ENCODE results near the gene PARD3B. TPM values are rescaled to one million over a fixed set of nuclear protein-coding genes. Genes with fewer than 3 reads are reported as not detected.

The PARD3B gene
- total and polyA plus RNA-seq, 10 of the 15 experiments (the other 5 are each of a cell fraction or from before 2014, with no cell fraction given) = 0.01 to 0.54 (median 0.07) TPM; not detected in 7

- H3K27me3 ChIP-seq (replicated peaks in 1 of 2; ENCODE audit: control insufficient read depth in 2 of 2, insufficient read depth in 2 of 2, low read length in 1 of 2) = no peaks in the 10 kb centered on the region; a peak in 1 of 4 replicates
- H3K36me3 ChIP-seq (ENCODE audit: control insufficient read depth in 2 of 2, insufficient read depth in 2 of 2, low read length in 1 of 2) = no peaks in the 10 kb centered on the region
- in situ Hi-C loops (cut with MboI) = no loop called here
- 17% methylated on average over 9 of the region's 9 CpGs for WGBS (ENCODE audit: insufficient coverage, insufficient replicate concordance, low lambda C conversion rate, missing lambda C conversion rate)
- no peaks in the 10 kb centered on the region for H4K20me1 ChIP-seq (ENCODE audit: control insufficient read depth, insufficient read depth)
- H3K9ac ChIP-seq (ENCODE audit: control insufficient read depth, insufficient read depth, low read length) = no peak overlapping the region
- ChIA-PET CTCF (no interaction called here), POLR2A (no interaction called here), SMC1A (ENCODE audit: uncharacterized antibody, unreplicated experiment) (no interaction called here), RAD21 (ENCODE audit: unreplicated experiment) (no interaction called here)
- TF ChIP-seq, protein P1, sequence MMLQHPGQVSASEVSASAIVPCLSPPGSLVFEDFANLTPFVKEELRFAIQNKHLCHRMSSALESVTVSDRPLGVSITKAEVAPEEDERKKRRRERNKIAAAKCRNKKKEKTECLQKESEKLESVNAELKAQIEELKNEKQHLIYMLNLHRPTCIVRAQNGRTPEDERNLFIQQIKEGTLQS (IDR thresholded peaks at IDR 0.05; ENCODE audit: borderline replicate concordance, extremely low read depth, low read depth, low read length) = no peak
- TF ChIP-seq NR2C1 (IDR thresholded peaks at IDR 0.05) = no peak
- no peak for TF ChIP-seq POLR2AphosphoS2 (IDR thresholded peaks at IDR 0.05; ENCODE audit: low read depth, low read length)
- TF ChIP-seq TARDBP (IDR thresholded peaks at IDR 0.05; ENCODE audit: borderline replicate concordance) = no peak
- H3K4me2 ChIP-seq (ENCODE audit: control insufficient read depth, insufficient read depth) = no peak overlapping the region
- H3K9me3 ChIP-seq (replicated peaks; ENCODE audit: control insufficient read depth, insufficient read depth, low read length) = no peaks in the 10 kb centered on the region
- ATAC-seq = no peak
- H3K27ac ChIP-seq (ENCODE audit: control insufficient read depth, insufficient read depth) = no peak overlapping the region
- DNase-seq (ENCODE audit: low read depth, low spot score) = no peak
- no peak overlapping the region for H2AFZ ChIP-seq (ENCODE audit: control insufficient read depth, low read depth, low read length)
- no TSS peak for BruUV-seq (replicated peaks)
- no peak for FAIRE-seq
- no peaks in the 10 kb centered on the region for H3K79me2 ChIP-seq (ENCODE audit: control insufficient read depth, insufficient read depth, low read length)
- H3K4me3 ChIP-seq = no peak overlapping the region
- intact Hi-C loops (cut with micrococcal nuclease; ENCODE audit: unreplicated experiment) = no loop called here
- H3K4me1 ChIP-seq (ENCODE audit: control insufficient read depth, insufficient read depth, low read length) = no peaks in the 10 kb centered on the region
Measured at GRCh38 chr2:205188239-205189138, 643.2 kb downstream of the PARD3B start.

GRCh38 chr2:205189301-205189700 is 644.0 kb downstream of the PARD3B start:
- FAIRE-seq (no peak), ATAC-seq (no peak), DNase-seq (ENCODE audit: low read depth, low spot score) (no peak)
- BruUV-seq (replicated peaks) = no TSS peak
- H3K9ac ChIP-seq (ENCODE audit: control insufficient read depth, insufficient read depth, low read length) = no peak overlapping the region
- H3K27ac ChIP-seq (ENCODE audit: control insufficient read depth, insufficient read depth) = no peak overlapping the region
- H3K4me1 ChIP-seq (ENCODE audit: control insufficient read depth, insufficient read depth, low read length) = no peaks in the 10 kb centered on the region
- no peak overlapping the region for H3K4me3 ChIP-seq
- ChIA-PET POLR2A (no interaction called here), CTCF (no interaction called here), SMC1A (ENCODE audit: uncharacterized antibody, unreplicated experiment) (no interaction called here), RAD21 (ENCODE audit: unreplicated experiment) (no interaction called here)
- H3K27me3 ChIP-seq (replicated peaks in 1 of 2; ENCODE audit: control insufficient read depth in 2 of 2, insufficient read depth in 2 of 2, low read length in 1 of 2) = no peaks in the 10 kb centered on the region; a peak in 1 of 4 replicates
- no peaks in the 10 kb centered on the region for H3K36me3 ChIP-seq (ENCODE audit: control insufficient read depth in 2 of 2, insufficient read depth in 2 of 2, low read length in 1 of 2)
- WGBS (ENCODE audit: insufficient coverage, insufficient replicate concordance, low lambda C conversion rate, missing lambda C conversion rate) = 22% methylated on average over 7 of the region's 7 CpGs
- no peaks in the 10 kb centered on the region for H4K20me1 ChIP-seq (ENCODE audit: control insufficient read depth, insufficient read depth)
- intact Hi-C loops (cut with micrococcal nuclease; ENCODE audit: unreplicated experiment) = no loop called here
- H3K9me3 ChIP-seq (replicated peaks; ENCODE audit: control insufficient read depth, insufficient read depth, low read length) = no peaks in the 10 kb centered on the region
- no peak overlapping the region for H2AFZ ChIP-seq (ENCODE audit: control insufficient read depth, low read depth, low read length)
- no peak overlapping the region for H3K4me2 ChIP-seq (ENCODE audit: control insufficient read depth, insufficient read depth)
- TF ChIP-seq KLF5 (IDR thresholded peaks at IDR 0.05; ENCODE audit: partially characterized antibody) = no peak
- no peak for TF ChIP-seq NR2F1 (conservative IDR thresholded peaks at IDR 0.05)
- TF ChIP-seq, protein P2, sequence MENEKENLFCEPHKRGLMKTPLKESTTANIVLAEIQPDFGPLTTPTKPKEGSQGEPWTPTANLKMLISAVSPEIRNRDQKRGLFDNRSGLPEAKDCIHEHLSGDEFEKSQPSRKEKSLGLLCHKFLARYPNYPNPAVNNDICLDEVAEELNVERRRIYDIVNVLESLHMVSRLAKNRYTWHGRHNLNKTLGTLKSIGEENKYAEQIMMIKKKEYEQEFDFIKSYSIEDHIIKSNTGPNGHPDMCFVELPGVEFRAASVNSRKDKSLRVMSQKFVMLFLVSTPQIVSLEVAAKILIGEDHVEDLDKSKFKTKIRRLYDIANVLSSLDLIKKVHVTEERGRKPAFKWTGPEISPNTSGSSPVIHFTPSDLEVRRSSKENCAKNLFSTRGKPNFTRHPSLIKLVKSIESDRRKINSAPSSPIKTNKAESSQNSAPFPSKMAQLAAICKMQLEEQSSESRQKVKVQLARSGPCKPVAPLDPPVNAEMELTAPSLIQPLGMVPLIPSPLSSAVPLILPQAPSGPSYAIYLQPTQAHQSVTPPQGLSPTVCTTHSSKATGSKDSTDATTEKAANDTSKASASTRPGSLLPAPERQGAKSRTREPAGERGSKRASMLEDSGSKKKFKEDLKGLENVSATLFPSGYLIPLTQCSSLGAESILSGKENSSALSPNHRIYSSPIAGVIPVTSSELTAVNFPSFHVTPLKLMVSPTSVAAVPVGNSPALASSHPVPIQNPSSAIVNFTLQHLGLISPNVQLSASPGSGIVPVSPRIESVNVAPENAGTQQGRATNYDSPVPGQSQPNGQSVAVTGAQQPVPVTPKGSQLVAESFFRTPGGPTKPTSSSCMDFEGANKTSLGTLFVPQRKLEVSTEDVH (IDR thresholded peaks at IDR 0.05; ENCODE audit: low read depth, partially characterized antibody) = no peak
- no peak for TF ChIP-seq ZNF687 (IDR thresholded peaks at IDR 0.05)
- H3K79me2 ChIP-seq (ENCODE audit: control insufficient read depth, insufficient read depth, low read length) = no peaks in the 10 kb centered on the region
- in situ Hi-C loops (cut with MboI) = no loop called here
